GM12878 (cell line): ENCODE results near the gene SLC29A1.
"Not testable (repeated sequence)": the region's sequence is repeated elsewhere in the genome, so short reads cannot be mapped to it uniquely, and the experiment has no call there.

ENCODE experiments used
- CEBPB ChIP-seq, 2 experiments: fragments of 150-350 bp in 1 of 2; IDR thresholded peaks; 2 replicates each; pipeline ENCODE4 v1.6.1; 2012 to 2014; ENCODE audit warnings: low read depth in 2 of 2, low read length in 2 of 2, borderline replicate concordance in 1 of 2, inconsistent platforms in 1 of 2
- NFIC ChIP-seq: IDR thresholded peaks from 2 replicates; pipeline ENCODE4 v1.6.1; 2012; ENCODE audit warnings: low read depth, mild to moderate bottlenecking, inconsistent platforms, low read length, moderate library complexity
- POLR2AphosphoS2 ChIP-seq: IDR thresholded peaks from 2 replicates; pipeline ENCODE4 v1.6.1; 2011; ENCODE audit warnings: low read depth, mild to moderate bottlenecking, low read length, improper control_type of control experiment, moderate library complexity
- POLR2AphosphoS5 ChIP-seq: IDR thresholded peaks from 2 replicates; pipeline ENCODE4 v1.6.1; 2011; ENCODE audit warnings: mild to moderate bottlenecking, low read length, inconsistent platforms
- REST ChIP-seq: IDR thresholded peaks from 2 replicates; pipeline ENCODE4 v1.6.1; 2012; ENCODE audit warnings: mild to moderate bottlenecking, low read depth, low read length
- TAF1 ChIP-seq: IDR thresholded peaks from 2 replicates; pipeline ENCODE4 v1.6.1; 2011; ENCODE audit warnings: mild to moderate bottlenecking, low read depth, low read length, borderline replicate concordance
- YY1 ChIP-seq: IDR thresholded peaks from 2 replicates; pipeline ENCODE4 v1.6.1; 2011; ENCODE audit warnings: low read depth, mild to moderate bottlenecking, low read length
- TF ChIP-seq, protein P1 (sequence below), 3 experiments: IDR thresholded peaks in 2 of 3; conservative IDR thresholded peaks in 1 of 3; 2 replicates each; pipeline ENCODE4 v1.5.1; 2011; ENCODE audit warnings: low read depth in 3 of 3, low read length in 3 of 3, mild to moderate bottlenecking in 3 of 3, control low read depth in 2 of 3, moderate library complexity in 2 of 3, inconsistent platforms in 1 of 3, mixed read lengths in 1 of 3; ENCODE audit not compliant: control insufficient read depth in 2 of 3, insufficient read depth in 1 of 3; ENCODE audit errors: extremely low read depth in 1 of 3
- TF ChIP-seq, protein P2 (sequence below): fragments of 450-650 bp; IDR thresholded peaks from 2 replicates; pipeline ENCODE4 v1.6.1; 2014; ENCODE audit warnings: mild to moderate bottlenecking
- TF ChIP-seq, protein P3 (sequence below): fragments of 450-650 bp; IDR thresholded peaks from 2 replicates; pipeline ENCODE4 v1.6.1; 2016; ENCODE audit warnings: mild to moderate bottlenecking

DNA sequence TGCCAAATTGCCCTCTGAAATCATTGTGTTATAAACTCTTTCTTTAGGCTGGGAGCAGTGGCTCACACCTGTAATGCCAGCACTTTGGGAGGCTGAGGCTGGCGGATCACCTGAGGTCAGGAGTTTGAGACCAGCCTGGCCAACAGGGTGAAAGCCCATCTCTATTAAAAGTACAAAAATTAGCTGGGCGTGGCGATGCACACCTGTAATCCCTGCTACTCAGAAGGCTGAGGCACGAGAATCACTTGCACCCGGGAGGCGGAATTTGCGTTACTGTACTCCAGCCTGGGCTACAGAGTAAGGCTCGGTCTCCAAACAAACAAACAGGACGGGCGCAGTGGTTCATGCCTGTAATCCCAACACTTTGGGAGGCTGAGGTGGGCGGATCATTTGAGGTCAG lies 27.0 kb upstream of the SLC29A1 start:
- TF ChIP-seq POLR2AphosphoS2; POLR2AphosphoS5; TAF1; REST; YY1; CEBPB (IDR thresholded peaks at IDR 0.05; ENCODE audit: borderline replicate concordance in 1 of 2, low read depth in 2 of 2, low read length in 2 of 2); NFIC: not testable (repeated sequence)
- TF ChIP-seq, protein P1, sequence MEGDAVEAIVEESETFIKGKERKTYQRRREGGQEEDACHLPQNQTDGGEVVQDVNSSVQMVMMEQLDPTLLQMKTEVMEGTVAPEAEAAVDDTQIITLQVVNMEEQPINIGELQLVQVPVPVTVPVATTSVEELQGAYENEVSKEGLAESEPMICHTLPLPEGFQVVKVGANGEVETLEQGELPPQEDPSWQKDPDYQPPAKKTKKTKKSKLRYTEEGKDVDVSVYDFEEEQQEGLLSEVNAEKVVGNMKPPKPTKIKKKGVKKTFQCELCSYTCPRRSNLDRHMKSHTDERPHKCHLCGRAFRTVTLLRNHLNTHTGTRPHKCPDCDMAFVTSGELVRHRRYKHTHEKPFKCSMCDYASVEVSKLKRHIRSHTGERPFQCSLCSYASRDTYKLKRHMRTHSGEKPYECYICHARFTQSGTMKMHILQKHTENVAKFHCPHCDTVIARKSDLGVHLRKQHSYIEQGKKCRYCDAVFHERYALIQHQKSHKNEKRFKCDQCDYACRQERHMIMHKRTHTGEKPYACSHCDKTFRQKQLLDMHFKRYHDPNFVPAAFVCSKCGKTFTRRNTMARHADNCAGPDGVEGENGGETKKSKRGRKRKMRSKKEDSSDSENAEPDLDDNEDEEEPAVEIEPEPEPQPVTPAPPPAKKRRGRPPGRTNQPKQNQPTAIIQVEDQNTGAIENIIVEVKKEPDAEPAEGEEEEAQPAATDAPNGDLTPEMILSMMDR (IDR thresholded peaks at IDR 0.05 in 2 of 3, conservative IDR thresholded peaks at IDR 0.05 in 1 of 3; ENCODE audit: control insufficient read depth in 2 of 3, extremely low read depth in 1 of 3, insufficient read depth in 1 of 3, low read depth in 3 of 3, low read length in 3 of 3), result not testable (repeated sequence)
- TF ChIP-seq, protein P2, sequence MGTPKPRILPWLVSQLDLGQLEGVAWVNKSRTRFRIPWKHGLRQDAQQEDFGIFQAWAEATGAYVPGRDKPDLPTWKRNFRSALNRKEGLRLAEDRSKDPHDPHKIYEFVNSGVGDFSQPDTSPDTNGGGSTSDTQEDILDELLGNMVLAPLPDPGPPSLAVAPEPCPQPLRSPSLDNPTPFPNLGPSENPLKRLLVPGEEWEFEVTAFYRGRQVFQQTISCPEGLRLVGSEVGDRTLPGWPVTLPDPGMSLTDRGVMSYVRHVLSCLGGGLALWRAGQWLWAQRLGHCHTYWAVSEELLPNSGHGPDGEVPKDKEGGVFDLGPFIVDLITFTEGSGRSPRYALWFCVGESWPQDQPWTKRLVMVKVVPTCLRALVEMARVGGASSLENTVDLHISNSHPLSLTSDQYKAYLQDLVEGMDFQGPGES, result not testable (repeated sequence)
- TF ChIP-seq, protein P3, sequence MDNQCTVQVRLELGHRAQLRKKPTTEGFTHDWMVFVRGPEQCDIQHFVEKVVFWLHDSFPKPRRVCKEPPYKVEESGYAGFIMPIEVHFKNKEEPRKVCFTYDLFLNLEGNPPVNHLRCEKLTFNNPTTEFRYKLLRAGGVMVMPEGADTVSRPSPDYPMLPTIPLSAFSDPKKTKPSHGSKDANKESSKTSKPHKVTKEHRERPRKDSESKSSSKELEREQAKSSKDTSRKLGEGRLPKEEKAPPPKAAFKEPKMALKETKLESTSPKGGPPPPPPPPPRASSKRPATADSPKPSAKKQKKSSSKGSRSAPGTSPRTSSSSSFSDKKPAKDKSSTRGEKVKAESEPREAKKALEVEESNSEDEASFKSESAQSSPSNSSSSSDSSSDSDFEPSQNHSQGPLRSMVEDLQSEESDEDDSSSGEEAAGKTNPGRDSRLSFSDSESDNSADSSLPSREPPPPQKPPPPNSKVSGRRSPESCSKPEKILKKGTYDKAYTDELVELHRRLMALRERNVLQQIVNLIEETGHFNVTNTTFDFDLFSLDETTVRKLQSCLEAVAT, result not testable (repeated sequence)
